Kidney epithelial cell (primary cell): ENCODE results near the gene PIAS2. TPM values are rescaled to one million over a fixed set of nuclear protein-coding genes. Genes with fewer than 3 reads are reported as not detected.

ENCODE experiments used
- DNase-seq: peaks from one replicate; pipeline ENCODE4 v3.0.0-alpha.2; 2010; ENCODE audit warnings: low read depth
- H3K27me3 ChIP-seq: 2 replicates; pipeline ENCODE4 v1.6.0; 2011; ENCODE audit warnings: low read length; ENCODE audit not compliant: control insufficient read depth, insufficient read depth
- H3K36me3 ChIP-seq: 2 replicates; pipeline ENCODE4 v1.5.1; 2011; ENCODE audit warnings: low read length; ENCODE audit not compliant: control insufficient read depth, insufficient read depth
- H3K4me3 ChIP-seq: 2 replicates; pipeline ENCODE4 v1.5.1; 2011; ENCODE audit warnings: low read depth, mild to moderate bottlenecking, control low read depth, low read length
- total RNA-seq: library from RNA; depleted of rRNA; stranded (reverse); fragments of >200 nt; gene quantifications from 2 replicates; pipeline ENCODE4 v1.2.3, GENCODE V29; 2015
- TF ChIP-seq, protein P1 (sequence below): IDR thresholded peaks from 2 replicates; pipeline ENCODE4 v1.5.1; 2011; ENCODE audit warnings: mild to moderate bottlenecking, moderate library complexity, low read length, control low read depth, inconsistent platforms; ENCODE audit not compliant: insufficient read depth, poor library complexity, severe bottlenecking

PIAS2 gene
- total RNA-seq, 1 donor from 2014 or later, result 8.7 TPM

DNA sequence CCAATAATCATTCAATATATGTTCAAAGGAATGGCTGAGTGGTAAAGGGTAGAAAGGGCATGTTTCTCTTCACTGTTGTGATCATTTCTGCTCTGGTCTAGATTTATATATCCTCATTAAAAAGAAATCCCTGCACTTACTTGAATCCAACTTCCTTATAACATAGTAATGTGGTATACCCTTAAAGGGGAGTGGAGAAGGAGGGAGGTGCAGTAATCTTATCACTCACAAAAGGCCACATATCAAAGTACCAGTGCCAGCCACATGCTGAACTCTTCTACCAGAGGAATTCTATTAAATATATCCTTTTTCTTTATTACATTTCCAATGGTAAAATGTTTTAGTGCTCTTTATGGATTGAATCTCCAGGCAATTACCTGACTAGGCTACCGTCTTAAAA is 3.3 kb upstream of the PIAS2 start:
- Histone ChIP-seq H3K4me3 (no peak overlapping the region), H3K36me3 (no peaks in the 10 kb centered on the region), H3K27me3 (no peaks in the 10 kb centered on the region)
- TF ChIP-seq, protein P1, sequence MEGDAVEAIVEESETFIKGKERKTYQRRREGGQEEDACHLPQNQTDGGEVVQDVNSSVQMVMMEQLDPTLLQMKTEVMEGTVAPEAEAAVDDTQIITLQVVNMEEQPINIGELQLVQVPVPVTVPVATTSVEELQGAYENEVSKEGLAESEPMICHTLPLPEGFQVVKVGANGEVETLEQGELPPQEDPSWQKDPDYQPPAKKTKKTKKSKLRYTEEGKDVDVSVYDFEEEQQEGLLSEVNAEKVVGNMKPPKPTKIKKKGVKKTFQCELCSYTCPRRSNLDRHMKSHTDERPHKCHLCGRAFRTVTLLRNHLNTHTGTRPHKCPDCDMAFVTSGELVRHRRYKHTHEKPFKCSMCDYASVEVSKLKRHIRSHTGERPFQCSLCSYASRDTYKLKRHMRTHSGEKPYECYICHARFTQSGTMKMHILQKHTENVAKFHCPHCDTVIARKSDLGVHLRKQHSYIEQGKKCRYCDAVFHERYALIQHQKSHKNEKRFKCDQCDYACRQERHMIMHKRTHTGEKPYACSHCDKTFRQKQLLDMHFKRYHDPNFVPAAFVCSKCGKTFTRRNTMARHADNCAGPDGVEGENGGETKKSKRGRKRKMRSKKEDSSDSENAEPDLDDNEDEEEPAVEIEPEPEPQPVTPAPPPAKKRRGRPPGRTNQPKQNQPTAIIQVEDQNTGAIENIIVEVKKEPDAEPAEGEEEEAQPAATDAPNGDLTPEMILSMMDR, result no peak
- DNase-seq, result no peak

DNA sequence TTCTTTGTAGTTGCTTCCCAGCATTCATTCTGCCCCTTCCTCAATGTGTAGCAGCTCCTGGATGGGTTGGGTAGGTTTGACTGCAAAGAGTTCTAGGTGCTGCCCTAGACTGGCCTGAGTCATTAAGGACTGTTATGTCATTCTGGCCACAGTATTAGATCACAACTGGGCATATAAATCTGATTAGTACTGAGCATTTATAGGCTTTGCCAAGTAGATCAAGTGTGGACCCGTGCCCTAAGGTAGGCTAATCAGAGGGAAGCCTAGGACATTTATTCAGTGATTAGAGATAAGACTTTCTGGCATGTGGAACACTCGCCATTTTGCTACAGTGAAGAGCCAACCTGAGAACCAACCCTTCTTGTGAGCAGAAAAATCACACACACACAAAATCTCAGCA is 2.8 kb upstream of the PIAS2 start:
- Histone ChIP-seq H3K4me3 (no peak overlapping the region), H3K27me3 (no peaks in the 10 kb centered on the region), H3K36me3 (no peaks in the 10 kb centered on the region)
- TF ChIP-seq, protein P1, result no peak
- no peak for DNase-seq

DNA sequence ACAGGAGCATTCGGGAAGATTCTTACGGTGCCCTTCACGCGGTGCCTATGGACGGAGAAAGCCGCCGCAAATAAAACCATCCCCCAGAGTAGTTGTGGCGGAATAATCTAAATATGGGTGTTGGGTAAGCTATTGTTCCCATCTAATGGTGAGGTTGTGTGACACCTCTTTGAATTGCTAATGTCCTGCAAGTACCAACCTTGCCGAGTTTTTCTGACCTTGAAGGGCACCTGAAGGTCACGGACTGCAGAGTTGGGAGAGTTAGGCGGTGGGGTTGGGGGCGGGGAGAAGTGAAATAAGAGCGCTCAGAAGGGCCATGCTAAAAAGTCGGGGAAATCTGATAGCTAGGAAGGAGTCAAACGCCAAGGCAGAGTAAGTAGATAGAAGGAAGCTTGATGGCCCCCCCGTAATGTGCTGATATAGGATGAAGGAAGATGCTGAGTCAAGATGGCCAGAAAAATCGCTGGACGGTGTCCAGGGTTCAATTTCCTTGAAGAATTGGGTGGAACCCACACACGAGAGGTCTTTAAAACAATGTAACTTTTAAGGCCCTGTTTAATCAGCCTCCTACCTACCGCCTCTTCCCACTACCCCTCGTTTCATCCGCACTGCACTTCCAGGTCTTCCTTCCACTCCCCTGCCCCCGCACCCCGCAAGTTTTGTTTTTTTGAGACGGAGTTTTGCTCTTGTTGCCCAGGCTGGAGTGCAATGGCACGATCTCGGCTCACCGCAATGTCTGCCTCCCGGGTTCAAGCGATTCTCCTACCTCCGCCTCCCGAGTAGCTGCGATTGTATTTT is 695 bp upstream of the PIAS2 start:
- H3K27me3 ChIP-seq, result no peaks in the 10 kb centered on the region
- DNase-seq, result no peak
- TF ChIP-seq, protein P1, result no peak
- H3K4me3 ChIP-seq, result peak overlapping the region; percentile 88
- no peaks in the 10 kb centered on the region for H3K36me3 ChIP-seq

DNA sequence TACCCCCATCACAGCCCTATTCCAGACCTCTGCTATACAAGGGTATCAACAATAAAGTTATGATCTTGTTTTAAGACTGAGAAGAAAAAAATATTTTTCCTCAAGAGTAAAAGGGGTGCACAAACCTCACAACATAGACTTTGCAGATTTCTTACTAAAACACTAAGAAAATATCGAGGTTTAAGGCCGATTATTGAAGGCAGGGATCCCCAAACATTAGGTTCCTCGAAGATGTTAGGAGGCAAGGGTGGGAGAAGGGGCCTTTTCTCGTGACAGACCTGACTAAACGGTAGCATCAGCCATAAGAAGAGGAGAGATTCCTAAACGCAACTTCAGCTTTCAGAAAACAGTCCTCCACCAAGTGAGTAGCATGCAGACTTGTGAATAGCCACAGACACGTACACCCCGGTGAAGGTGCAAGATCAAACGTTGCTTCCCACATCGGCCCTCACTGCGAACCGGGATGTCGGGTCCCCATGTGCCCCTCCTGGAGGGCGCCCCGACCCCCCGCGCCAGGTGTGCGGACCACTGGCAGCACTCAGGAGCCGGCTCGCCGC is 678 bp downstream of the PIAS2 start:
- no peak for DNase-seq
- TF ChIP-seq, protein P1, result no peak
- Histone ChIP-seq H3K4me3 (peak overlapping the region; percentile 88), H3K36me3 (no peaks in the 10 kb centered on the region), H3K27me3 (no peaks in the 10 kb centered on the region)

DNA sequence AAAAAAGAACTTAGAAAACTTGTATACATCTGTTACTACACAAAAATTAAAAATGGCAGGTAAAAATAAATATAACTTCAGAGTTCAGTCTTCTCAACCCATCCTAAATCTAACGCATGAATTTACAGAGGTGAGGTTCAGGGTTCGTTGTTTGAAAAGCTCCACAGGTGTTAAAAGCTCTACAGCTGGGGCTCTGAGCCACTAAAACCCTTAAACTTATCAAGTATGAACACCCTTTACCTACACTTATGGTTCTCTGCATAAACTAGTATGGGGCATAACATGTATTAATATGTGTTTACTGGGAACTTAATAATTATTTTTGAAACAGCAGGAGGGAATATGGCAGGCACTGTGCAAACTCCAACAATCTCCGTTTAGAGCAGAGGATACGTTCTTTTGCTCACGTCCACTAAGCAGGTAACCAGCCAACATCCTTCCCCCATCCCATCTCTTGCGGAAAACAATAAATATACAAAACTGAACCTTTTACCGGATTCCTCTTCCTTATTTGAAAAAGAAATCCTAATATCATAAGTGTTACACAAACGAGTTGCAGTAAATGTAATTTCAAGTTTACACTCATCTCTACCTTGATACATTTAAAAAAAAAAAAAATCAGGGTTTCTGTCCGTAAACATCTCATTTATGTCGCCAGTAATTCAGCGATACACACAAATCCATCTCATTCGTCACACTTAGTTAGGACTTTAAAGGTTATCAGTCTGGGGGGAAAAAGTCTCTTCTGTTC is 1.3 kb downstream of the PIAS2 start:
- Histone ChIP-seq H3K27me3 (no peaks in the 10 kb centered on the region), H3K36me3 (no peaks in the 10 kb centered on the region), H3K4me3 (peak overlapping the region; percentile 88)
- TF ChIP-seq, protein P1, result no peak
- DNase-seq, result no peak
